Uterus (tissue), 2 donors: ENCODE results near the gene MEGF9.

Experiments
- CTCF ChIP-seq, 4 experiments: fragments of 200-600 bp in 2 of 4; fragments of 450-650 bp in 2 of 4; sonication (generic) in 2 of 4; IDR thresholded peaks; one replicate each; pipeline ENCODE4 v1.5.1; 2016 to 2019; ENCODE audit warnings: antibody characterized with exemption in 4 of 4, mild to moderate bottlenecking in 2 of 4, moderate library complexity in 1 of 4
- POLR2A ChIP-seq, 2 donors: fragments of 450-650 bp; IDR thresholded peaks; one replicate each; pipeline ENCODE4 v1.6.1; 2016; ENCODE audit warnings: antibody characterized with exemption in 2 of 2, mild to moderate bottlenecking in 1 of 2, moderate library complexity in 1 of 2

- TF ChIP-seq CTCF (IDR thresholded peaks at IDR 0.05) (no peak), POLR2A (IDR thresholded peaks at IDR 0.05) (no peak)
Measured at GRCh38 chr9:120680579-120680978, 33.7 kb downstream of the MEGF9 start.
